GM21737 (cell line): ENCODE data around the gene CCNJ.
"Not testable (repeated sequence)": the region's sequence is repeated elsewhere in the genome, so short reads cannot be mapped to it uniquely, and the experiment has no call there.

Experiments used
- ATAC-seq: cut with Tn5 transposase; IDR thresholded peaks from one replicate; pipeline ENCODE4 v1.9.1; 2021; ENCODE audit warnings: mild to moderate bottlenecking, moderate library complexity; ENCODE audit not compliant: unreplicated experiment

Gene CCNJ, protein sequence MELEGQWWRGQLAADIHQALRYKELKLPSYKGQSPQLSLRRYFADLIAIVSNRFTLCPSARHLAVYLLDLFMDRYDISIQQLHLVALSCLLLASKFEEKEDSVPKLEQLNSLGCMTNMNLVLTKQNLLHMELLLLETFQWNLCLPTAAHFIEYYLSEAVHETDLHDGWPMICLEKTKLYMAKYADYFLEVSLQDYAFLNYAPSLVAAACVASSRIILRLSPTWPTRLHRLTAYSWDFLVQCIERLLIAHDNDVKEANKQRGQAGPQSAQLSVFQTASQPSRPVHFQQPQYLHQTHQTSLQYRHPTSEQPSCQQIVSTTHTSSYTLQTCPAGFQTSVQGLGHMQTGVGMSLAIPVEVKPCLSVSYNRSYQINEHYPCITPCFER

DNA sequence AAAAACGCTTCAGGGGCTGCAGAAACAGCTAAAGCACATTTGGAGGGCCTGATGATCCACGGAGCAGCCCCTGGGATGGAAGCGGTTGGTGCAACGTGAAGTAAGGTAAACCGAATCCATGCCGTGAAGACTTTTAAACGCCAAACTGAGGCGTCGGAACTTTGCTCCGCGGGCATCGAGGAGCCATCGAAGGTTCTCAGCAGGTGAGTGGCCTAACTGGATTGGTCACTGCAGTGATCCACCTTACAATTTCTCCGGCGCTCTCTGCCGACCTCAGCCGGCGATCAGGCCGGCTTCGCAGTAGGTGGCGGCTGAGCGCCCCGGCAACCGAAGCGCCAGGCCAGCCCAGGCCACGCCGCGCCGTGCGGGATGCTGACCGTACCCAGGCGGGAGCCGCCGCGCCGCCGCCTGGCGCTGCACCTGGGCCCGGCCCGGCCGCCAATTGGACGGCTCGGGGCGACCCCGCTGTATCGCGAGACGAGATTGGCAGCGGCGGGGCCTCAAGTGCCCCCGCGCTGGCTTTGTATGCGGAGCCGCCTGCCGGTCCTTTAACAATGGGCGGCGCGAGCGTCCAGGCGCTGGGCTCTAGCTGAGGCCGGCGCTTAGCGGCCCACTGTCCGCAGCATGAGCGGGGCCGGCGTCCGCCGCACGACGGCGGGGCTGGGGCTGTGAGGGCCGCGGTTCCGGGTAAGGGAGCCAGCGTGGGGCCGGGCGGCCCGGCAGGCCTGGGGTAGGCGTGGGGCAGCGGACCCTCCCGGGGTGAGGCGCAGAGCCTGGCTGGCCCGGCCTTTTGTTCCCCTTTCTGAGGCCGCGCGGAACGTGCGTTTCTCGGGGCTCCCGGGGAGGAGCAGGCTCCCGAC, at the start of gene CCNJ:
Gene CCNJ (plus strand): TSS at position 551 of the 860 bp plus-strand sequence. CDS start 811 bp downstream, outside the sequence.
- peak; percentile 87 for ATAC-seq

DNA sequence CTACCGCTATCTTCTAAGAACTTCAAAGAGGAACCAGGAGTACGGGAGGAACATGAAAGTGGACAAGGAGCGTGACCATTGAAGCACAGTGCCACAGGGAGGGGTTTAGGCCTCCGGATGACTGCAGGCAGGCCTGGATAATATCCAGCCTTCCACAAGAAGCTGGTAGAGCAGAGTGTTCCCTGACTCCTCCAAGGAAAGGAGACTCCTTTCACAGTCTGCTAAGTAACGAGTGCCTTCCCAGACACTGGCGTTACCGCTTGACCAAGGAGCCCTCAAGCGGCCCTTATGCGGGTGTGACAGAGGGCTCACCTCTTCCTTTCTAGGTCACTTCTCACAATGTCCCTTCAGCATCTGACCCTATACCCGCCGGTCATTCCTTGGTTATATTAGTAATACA, 49.0 kb upstream of the CCNJ start:
- not testable (repeated sequence) for ATAC-seq

DNA sequence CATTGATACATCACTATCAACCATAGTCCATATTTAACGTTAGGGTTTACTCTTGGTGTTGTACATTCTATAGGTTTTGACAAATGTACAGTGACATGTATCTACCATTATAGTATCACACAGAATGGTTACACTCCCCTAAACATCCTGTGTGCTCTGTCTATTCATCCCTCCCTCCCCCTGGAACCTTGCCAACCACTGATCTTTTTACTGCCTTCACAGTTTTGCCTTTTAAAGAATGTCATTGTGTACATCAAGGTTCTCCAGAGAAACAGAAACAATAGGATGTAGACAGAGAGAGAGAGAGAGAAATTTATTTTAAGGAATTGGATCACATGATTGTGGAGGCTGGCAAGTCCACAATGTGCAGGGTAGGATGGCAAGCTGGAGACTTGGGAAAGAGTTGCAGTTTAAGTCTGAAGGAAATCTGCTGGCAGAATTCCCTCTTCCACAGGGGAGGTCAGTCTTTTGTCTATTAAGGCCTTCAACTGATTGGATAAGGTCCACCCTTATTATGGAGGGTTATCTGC, 45.1 kb upstream of the CCNJ start:
- no peak for ATAC-seq

DNA sequence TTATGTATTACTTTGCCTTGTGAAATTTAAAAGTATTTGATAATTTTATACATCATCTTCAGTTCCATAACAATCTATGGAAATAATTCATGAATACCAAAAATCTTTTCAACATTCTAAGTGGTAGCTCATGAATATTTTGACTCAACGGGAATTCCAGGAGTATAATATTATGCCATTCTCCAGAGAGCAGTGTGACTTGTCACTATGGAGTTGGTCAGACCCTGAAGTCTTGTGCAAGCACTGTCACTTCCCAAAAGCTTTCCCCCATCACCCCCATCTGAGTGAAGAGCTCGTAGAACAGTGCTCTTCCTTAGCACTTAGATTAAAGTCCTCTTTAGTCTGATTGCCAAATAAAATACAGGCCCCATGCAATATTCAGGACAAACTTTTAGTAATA, 29.4 kb upstream of the CCNJ start:
- no peak for ATAC-seq

DNA sequence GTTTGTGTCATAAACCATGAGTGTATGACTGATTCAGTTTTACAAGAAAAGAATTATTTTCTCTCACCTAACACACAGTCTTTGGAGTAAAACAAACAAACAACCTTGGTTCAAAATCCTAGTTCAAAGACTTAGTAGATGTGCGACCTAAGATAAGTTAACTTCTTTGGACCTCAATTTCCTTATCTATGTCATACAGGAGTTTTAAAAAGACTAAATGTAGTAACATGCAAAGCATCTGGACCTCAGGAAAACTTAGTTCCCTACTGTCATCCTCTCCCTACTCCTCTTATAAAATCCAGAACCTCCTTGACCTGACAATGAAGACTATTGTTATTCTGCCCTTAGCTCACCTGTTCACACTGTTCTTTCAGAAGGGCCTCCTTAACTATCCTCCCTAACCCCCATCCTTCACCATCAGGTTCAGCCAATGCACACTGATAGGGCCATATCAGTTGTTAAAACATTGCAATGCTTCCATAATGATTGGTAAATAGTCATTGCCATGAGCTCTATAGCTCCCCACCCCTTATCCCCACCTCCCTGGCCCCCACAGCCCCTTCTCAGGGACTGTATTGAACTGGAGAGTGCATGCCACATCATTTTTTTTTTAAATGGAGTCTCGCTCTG, 28.8 kb upstream of the CCNJ start:
- ATAC-seq, result no peak

DNA sequence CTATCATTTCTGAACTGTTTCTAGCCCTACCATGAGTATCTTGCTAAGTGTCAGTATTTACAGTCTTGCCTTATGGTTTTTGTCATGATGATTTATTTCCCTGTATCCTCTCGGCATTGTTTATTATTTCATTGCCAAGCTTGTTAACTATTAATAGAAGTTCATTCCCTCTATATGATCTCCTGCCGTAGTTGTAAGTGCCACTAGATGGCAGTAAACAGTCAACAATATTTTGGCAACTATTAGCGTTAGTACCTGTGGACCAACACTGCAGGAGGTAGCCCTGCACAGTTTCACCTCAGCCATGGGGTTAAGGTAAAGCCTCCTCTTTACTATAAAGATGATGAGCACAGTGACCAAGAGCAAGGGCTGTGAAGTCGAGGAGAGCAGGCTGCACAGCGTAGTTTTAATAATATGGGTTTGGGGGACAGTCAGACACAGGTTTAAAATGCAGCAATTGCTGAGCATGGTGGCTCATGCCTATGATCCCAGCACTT, 26.1 kb upstream of the CCNJ start:
- no peak for ATAC-seq

DNA sequence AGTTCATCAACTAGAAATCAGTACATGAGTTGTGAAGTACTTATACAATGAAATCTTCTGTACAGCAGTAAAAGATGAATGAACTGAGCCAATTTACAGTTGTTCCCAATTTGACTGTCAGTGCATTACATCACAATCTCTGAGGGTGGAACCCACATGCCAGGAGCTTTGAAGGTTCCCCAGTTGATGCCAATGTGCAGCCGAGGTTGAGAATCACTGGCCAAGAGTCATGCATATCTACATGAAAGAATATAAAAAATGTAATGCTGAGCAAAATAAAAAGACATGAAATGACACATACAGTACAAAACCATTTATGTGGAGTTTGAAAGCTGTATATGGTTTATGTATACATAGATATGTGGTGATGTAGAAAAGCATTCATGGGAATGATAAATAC, 22.1 kb upstream of the CCNJ start:
- ATAC-seq, result no peak

DNA sequence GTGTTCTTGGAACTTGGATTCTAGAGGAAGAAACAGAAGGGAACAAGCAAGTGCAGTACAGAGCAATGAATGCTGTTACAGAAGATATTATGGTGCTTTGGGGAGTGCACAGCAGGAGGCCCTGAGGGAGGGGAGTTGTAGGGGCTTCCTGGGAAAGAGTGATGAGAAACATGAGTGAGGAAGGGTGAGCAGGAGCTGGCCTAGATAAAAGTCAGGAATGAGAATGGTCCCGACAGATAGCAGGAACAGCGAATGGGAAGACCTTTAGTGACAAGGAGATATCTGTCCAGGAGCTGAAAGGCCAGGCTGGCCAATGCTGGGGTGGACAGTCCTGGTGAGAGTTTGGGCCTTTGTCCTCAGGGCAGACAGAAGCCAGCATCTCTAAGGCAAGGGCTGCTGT, 20.6 kb upstream of the CCNJ start:
- ATAC-seq, result no peak

DNA sequence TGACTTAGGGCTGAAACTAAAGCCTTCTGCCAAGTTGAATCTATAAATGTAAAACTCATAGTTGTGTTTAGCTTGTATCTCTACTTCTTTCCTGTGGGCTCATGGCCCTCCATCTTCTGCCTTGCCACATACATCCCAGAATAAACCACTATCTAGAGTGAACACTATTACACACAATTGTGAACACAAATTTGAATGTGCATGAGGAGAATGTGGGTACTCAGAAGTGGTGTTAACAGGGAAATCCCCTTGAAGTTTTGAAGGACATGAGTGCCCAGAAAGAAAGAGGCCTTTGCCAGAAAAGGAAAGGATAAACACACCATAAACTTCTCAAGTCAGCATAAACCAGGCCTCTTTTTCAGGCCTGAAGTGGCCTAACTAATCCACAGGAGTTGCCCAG, 20.2 kb upstream of the CCNJ start:
- ATAC-seq, result no peak

DNA sequence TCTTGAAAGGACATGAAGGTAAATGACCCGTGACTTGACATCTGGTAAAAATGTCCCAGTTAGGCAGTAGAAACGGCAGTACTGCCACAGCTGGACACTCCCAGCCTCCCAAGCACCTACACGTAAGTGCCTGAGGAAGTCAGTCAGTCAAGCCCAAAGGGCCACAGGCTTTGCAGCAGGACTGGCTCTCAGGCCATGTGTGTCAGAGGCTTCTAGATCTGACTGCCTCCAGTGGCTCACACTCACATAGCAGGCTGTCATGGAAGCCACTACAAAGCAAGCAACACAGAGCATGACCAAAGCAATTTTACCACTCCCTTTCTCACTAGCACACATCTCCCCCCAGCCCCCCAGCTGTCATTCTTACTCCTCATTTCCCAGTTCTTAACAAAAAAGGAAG, 17.8 kb upstream of the CCNJ start:
- ATAC-seq, result no peak

DNA sequence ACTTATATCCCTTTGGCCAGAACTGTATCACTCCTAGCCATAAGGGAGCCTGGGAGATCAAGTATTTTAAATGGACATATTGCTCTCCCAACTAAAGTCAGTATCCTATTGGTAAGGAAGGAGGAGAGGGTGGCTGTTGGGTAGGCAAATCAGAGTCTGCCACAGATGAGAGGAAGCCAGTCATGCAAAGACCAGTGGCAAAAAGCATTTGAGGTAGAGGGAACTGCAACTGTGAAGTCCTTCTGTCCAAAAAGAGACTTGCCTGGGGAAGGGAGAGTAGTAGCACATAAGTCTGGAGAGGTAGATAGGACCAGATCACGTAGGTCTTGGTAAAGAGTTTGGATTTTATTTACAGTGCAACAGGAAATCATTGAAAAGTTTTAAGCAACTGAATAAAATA, 8.8 kb upstream of the CCNJ start:
- ATAC-seq, result no peak

DNA sequence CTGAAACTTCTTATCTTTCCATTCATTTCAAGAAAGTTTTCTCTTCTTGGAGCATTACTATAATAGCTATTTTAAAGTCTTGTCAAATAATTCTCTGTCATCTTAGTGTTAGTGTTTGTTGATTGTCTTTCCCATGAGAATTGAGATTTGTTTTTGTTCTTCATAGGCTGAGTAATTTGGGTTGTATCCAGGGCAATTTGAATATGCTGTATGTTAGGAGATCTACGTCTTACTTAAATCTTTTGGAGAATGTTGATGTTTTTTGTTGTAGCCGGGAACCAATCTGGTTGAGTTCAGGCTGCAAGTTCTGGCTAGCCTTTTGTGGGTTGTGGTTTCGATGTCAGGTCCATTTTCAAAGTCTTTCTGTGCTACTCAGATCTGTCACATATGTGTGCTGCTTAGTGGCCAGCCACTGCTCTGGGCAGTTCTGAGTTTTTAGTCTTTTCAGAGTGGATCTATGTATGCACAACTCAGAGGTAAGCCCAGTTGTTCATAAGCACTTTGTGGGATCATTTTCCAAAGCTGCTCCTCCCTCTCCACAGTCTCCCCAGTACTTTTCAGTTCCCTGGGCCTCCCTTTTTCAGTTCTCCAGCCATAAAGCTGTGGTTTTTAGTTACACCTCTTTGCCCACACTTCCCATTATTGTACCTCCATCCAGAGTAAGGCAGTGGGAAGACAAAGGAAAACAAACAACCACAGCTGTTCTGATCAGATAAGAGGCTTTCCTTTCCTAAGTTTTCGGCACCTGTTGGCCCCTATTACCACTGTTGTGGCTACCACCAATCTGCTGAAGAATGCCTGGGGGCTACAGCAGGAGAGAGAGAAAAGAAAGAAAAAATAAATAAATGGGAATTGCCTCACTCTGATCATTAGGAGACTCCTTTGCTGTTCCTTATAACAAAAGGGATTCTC, 4.7 kb upstream of the CCNJ start:
- no peak for ATAC-seq

DNA sequence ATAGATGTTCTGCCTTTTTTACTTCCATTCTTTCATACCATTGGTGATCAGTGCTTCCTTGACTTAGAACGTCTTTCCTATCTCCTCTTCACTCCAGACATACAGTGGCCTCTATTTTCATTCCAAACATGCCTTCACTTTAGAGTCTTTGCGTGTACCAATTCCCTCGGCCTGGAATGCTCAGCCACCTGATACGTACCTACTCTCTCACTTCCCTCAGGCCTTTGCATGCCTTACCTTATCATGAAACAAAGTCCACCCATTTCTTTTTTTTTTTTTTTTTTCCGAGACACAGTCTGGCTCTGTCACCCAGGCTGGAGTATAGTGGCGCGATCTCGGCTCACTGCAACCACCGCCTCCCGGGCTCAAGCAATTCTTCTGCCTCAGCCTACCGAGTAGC, 2.2 kb upstream of the CCNJ start:
- ATAC-seq, result no peak

DNA sequence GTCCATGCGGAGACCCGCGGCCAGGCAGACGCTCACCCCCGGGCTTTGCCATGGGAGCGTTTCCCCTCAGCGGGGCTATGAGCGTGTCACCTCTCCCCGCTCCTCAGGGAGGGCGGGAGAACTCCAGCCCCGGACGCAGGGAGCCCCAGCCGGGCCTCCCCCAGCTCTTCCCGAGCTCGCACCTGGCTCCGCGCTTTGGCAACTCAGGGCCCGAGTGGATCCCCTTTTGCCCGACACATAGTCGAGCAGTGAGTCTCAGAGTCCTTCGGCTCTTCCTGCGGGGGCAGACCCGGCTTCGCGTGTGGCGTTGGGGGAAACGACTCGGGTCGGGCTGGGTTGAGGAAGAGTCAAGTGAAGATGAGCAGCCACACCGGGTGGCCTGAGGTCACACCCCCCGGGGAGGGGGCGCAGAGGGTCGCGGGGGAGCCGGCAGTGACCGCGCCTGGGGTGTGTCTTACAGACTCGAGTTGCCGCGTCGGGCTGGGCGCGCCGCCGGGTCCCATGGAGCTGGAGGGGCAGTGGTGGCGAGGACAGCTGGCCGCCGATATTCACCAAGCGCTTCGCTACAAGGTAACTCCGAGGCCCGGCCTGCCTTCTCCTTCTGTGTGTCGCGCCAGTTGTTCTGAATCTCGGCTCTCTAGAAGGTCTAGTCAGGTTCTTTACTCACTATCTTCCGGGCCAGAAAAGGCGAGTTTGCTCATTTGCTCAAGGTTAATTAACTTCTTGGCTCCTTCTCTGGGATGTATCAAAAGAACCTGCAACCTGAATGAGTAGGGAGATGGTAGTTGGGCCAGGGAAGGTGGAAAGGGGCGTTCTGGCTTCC, 721 bp downstream of the CCNJ start:
- peak; percentile 27 for ATAC-seq

DNA sequence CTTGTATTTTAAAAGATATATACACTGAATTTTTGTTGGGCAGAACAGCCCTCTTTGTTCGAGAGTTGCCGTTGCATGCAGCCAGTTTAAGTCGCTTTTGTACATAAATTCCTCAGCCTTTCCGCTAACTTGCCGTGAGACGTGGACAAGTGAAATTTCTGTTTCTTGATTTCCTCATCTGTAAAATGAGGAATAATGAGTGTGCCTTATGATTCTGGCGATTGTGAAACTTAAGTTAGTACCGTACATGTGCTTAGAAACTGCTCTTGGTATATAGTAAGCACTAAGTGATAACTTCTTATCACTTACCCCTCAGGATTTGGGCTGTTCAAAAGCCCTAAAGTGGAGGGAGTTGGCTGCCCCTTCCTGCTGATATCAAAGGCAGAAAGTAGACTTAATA, 1.4 kb downstream of the CCNJ start:
- no peak for ATAC-seq

DNA sequence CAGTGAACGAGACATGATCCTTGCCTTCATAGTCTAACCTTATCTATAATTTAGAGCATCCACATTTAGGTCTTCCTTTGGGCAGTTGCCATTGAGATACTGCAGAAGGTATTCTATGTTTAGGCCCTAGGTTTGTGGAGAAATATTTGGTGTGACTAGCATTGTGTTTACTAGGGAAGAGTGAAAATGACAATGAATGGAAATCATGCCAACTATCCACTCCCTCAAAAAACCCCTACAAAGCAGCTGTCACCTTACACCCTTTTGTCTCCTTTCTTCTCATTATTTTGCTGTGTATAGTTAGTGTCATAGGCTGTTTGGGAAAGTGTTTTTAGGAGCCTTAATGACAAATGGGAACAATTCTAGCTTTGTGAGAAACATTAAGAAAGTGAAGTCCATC, 3.2 kb downstream of the CCNJ start:
- ATAC-seq, result no peak

DNA sequence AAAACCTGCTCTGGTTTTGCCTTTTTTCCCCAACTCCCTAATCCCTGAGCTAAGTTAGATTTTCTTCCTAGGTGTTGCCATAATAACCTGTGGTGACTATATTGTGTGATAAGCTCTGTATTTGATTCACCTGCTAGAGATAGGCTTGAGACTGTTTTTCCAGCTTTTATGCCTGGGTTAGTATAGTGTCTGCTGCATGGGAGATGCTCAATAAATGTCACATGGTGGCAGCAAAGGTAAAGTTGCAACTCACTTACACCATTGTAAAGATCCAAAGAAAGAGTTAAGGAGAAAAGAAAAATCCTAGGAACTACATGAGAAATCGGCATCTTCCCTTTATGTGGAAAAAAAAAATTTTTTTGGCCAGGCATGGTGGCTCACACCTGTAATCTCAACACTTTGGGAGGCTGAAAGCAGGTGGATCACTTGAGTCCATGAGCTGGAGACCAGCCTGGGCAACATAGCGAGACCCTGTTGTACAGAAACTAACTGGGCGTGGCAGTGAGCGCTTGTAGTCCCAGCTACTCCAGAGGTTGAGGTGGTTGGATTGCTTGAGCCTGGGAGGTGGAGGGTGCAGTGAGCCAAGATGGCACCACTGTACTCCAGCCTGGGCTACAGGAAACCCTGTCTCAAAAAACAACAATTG, 3.7 kb downstream of the CCNJ start:
- ATAC-seq, result no peak

DNA sequence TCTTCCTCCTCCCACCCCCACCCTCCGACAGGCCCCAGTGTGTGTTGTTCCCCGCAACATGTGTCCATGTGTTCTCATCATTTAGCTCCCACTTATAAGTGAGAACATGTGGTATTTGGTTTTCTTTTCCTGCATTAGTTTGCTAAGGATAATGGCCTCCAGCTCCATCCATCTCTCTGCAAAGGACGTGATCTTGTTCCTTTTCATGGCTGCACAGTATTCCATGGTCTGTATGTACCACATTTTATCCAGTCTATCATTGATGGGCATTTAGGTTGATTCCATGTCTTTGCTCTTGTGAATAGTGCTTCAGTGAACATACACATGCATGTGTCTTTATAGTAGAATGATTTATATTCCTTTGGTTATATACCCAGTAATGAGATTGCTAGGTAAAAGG, 4.5 kb downstream of the CCNJ start:
- ATAC-seq, result not testable (repeated sequence)

DNA sequence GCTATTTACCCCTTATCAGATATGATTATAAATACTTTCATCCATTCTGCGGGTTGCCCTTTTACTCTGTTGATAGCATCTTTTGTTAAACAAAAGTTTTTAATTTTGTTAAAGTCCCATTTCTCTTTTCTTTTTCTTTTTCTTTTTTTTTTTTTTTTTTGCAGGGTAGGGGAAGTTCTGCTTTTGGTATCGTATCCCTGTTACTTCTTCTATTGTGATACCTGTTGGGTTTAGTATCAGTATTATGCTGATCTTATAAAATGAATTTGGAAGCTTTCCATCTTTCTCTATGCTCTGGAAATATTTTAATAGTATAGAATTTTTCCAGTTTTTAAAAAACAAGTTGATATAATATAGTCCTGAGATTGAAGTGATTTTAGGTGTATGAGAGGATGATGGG, 6.0 kb downstream of the CCNJ start:
- ATAC-seq, result no peak
